GM12873 (cell line): ENCODE measurements around the gene CYP2R1.

Experiments
- CTCF ChIP-seq: IDR thresholded peaks from 2 replicates; pipeline ENCODE4 v1.5.1; 2012; ENCODE audit warnings: low read depth, mild to moderate bottlenecking, moderate library complexity, low read length, control low read depth; ENCODE audit not compliant: insufficient read depth; ENCODE audit errors: missing control alignments

Gene CYP2R1

GRCh38 chr11:14892036-14892556 lies at the start of gene CYP2R1:
CYP2R1 (minus strand) TSS chr11:14892231; CDS start chr11:14892205, 26 bp downstream.
- TF ChIP-seq CTCF, result no peak

- TF ChIP-seq CTCF, result no peak
Observed at GRCh38 chr11:14938936-14939335, 46.9 kb upstream of the CYP2R1 start.

- no peak for TF ChIP-seq CTCF
Observed at GRCh38 chr11:14934641-14935351, 42.8 kb upstream of the CYP2R1 start.

GRCh38 chr11:14932447-14932846 lies 40.4 kb upstream of the CYP2R1 start:
- TF ChIP-seq CTCF, result no peak

GRCh38 chr11:14930369-14930768 lies 38.3 kb upstream of the CYP2R1 start:
- TF ChIP-seq CTCF, result no peak

GRCh38 chr11:14927146-14927545 lies 35.1 kb upstream of the CYP2R1 start:
- no peak for TF ChIP-seq CTCF

GRCh38 chr11:14924318-14924717 lies 32.3 kb upstream of the CYP2R1 start:
- TF ChIP-seq CTCF, result no peak
